Keratinocyte (primary cell): ENCODE results near the gene TXLNB. TPM values are rescaled to one million over a fixed set of nuclear protein-coding genes. Genes with fewer than 3 reads are reported as not detected.

Experiments
- DNase-seq: peaks from one replicate; pipeline ENCODE4 v3.0.0-alpha.2; 2011; ENCODE audit warnings: low read depth, missing footprints, low spot score
- FAIRE-seq: peaks from 2 replicates; lab custom pipeline; 2011; peaks lifted over from hg19 to GRCh38; lab: Jason Lieb, UNC
- H2AFZ ChIP-seq: 2 replicates; pipeline ENCODE4 v1.6.0; 2012; ENCODE audit warnings: low read length, control low read depth, inconsistent platforms; ENCODE audit not compliant: control insufficient read depth
- H3K27ac ChIP-seq: 2 replicates; pipeline ENCODE4 v1.5.1; 2011; ENCODE audit warnings: low read length; ENCODE audit not compliant: control insufficient read depth, insufficient read depth
- H3K27me3 ChIP-seq: 3 replicates; pipeline ENCODE4 v1.6.0; 2011; ENCODE audit warnings: low read length; ENCODE audit not compliant: control insufficient read depth, insufficient read depth; ENCODE audit errors: extremely low read depth
- H3K36me3 ChIP-seq, 2 experiments: 2 replicates in 1 of 2; 3 replicates in 1 of 2; pipeline ENCODE4 v1.5.1; 2011; ENCODE audit warnings: low read length in 2 of 2, mild to moderate bottlenecking in 1 of 2; ENCODE audit not compliant: control insufficient read depth in 2 of 2, insufficient read depth in 2 of 2; ENCODE audit errors: extremely low read depth in 1 of 2
- H3K4me1 ChIP-seq: 3 replicates; pipeline ENCODE4 v1.5.1; 2011; ENCODE audit warnings: low read length; ENCODE audit not compliant: control insufficient read depth, insufficient read depth; ENCODE audit errors: extremely low read depth
- H3K4me2 ChIP-seq: 3 replicates; pipeline ENCODE4 v1.6.0; 2011; ENCODE audit warnings: low read depth, low read length; ENCODE audit not compliant: control insufficient read depth, insufficient read depth; ENCODE audit errors: extremely low read depth
- H3K4me3 ChIP-seq, 3 experiments: fragments of 200-600 bp in 1 of 3; sonication (generic) in 1 of 3; 2 replicates in 2 of 3; 3 replicates in 1 of 3; pipeline ENCODE4 v1.5.1; 2011 to 2016; ENCODE audit warnings: low read length in 3 of 3, mild to moderate bottlenecking in 3 of 3, control low read depth in 2 of 3, inconsistent platforms in 1 of 3, low read depth in 1 of 3, mixed read lengths in 1 of 3, mixed run types in 1 of 3, moderate library complexity in 1 of 3; ENCODE audit not compliant: control insufficient read depth in 2 of 3, insufficient read depth in 2 of 3; ENCODE audit errors: extremely low read depth in 1 of 3
- H3K79me2 ChIP-seq: 2 replicates; pipeline ENCODE4 v1.6.0; 2012; ENCODE audit warnings: low read length; ENCODE audit not compliant: control insufficient read depth, insufficient read depth
- H3K9ac ChIP-seq: 3 replicates; pipeline ENCODE4 v1.6.0; 2011; ENCODE audit warnings: low read length; ENCODE audit not compliant: control insufficient read depth, insufficient read depth; ENCODE audit errors: extremely low read depth
- H3K9me1 ChIP-seq: 3 replicates; pipeline ENCODE4 v1.6.0; 2011; ENCODE audit warnings: low read length; ENCODE audit not compliant: control insufficient read depth, insufficient read depth; ENCODE audit errors: extremely low read depth
- H3K9me3 ChIP-seq: 2 replicates; pipeline ENCODE4 v1.5.1; 2012; ENCODE audit warnings: low read depth, low read length; ENCODE audit not compliant: control insufficient read depth
- H4K20me1 ChIP-seq: 3 replicates; pipeline ENCODE4 v1.6.0; 2011; ENCODE audit warnings: low read length; ENCODE audit not compliant: control insufficient read depth, insufficient read depth; ENCODE audit errors: extremely low read depth
- EZH2 ChIP-seq: IDR thresholded peaks from one replicate; pipeline ENCODE4 v1.6.1; 2012; ENCODE audit warnings: inconsistent platforms, mild to moderate bottlenecking, low read length, moderate library complexity
- dilution Hi-C: fragments of 300-500 bp; cut with MboI; formaldehyde crosslinking; loops from one replicate; pipeline ENCODE4 v1.7.0; 2020; ENCODE audit warnings: low sequenced_read_pairs; ENCODE audit not compliant: extremely low pct_ligation_motif_present
- polyA plus RNA-seq, 5 experiments: library from polyadenylated mRNA; depleted of rRNA in 3 of 5; stranded (reverse) in 3 of 5; stranded (forward) in 1 of 5; unstranded in 1 of 5; fragments of >200 nt; gene quantifications; 1 replicate in 1 of 5; 2 replicates in 3 of 5; 3 replicates in 1 of 5; pipeline versions ENCODE4 v1.2.1 to v1.2.3, GENCODE V29; 2011 to 2012; ENCODE audit warnings: missing spikeins in 2 of 5, low read depth in 1 of 5, low replicate concordance in 1 of 5
- TF ChIP-seq, protein P1 (sequence below), 3 experiments: IDR thresholded peaks in 1 of 3; conservative IDR thresholded peaks in 1 of 3; optimal IDR thresholded peaks in 1 of 3; 2 replicates in 2 of 3; 3 replicates in 1 of 3; pipeline versions ENCODE3 to v1.5.1; 2011; ENCODE audit warnings: low read length in 3 of 3, mild to moderate bottlenecking in 3 of 3, moderate library complexity in 2 of 3, control low read depth in 1 of 3, inconsistent platforms in 1 of 3; ENCODE audit not compliant: insufficient read depth in 2 of 3; ENCODE audit errors: extremely low read depth in 1 of 3

Gene TXLNB
- polyA plus RNA-seq, 1 donor (not counting 4 experiments of a cell fraction or from before 2014, with no cell fraction given) = 0.03 TPM

DNA sequence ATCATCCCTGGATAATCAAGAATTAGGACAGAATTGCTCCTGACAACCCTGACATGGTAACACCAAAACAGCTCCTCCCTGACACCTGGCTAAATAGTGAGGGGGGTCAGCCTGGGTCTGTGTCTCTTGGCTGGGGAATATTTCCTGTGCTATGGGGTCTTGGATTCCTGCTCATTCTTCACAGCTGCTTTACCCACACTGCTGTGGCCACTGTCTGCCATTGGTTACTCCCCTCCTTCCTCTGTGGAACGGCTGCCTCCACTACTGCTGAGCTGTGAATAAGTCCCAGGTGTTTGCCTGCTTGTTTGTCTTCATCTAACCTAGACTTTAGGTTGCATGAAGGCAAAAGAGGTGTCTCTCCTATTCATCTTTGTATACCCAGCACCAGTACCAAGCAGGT, 33.9 kb upstream of the TXLNB start:
- FAIRE-seq (no peak), DNase-seq (no peak)
- Histone ChIP-seq H3K27ac (no peak overlapping the region), H3K9ac (no peak overlapping the region), H3K9me3 (no peaks in the 10 kb centered on the region), H3K4me1 (no peaks in the 10 kb centered on the region), H3K27me3 (no peaks in the 10 kb centered on the region), H2AFZ (no peak overlapping the region), H3K4me3 (no peak overlapping the region), H3K9me1 (no peaks in the 10 kb centered on the region), H3K79me2 (no peaks in the 10 kb centered on the region), H4K20me1 (no peaks in the 10 kb centered on the region), H3K36me3 (no peaks in the 10 kb centered on the region), H3K4me2 (no peak overlapping the region)
- TF ChIP-seq EZH2 = no peak
- TF ChIP-seq, protein P1, sequence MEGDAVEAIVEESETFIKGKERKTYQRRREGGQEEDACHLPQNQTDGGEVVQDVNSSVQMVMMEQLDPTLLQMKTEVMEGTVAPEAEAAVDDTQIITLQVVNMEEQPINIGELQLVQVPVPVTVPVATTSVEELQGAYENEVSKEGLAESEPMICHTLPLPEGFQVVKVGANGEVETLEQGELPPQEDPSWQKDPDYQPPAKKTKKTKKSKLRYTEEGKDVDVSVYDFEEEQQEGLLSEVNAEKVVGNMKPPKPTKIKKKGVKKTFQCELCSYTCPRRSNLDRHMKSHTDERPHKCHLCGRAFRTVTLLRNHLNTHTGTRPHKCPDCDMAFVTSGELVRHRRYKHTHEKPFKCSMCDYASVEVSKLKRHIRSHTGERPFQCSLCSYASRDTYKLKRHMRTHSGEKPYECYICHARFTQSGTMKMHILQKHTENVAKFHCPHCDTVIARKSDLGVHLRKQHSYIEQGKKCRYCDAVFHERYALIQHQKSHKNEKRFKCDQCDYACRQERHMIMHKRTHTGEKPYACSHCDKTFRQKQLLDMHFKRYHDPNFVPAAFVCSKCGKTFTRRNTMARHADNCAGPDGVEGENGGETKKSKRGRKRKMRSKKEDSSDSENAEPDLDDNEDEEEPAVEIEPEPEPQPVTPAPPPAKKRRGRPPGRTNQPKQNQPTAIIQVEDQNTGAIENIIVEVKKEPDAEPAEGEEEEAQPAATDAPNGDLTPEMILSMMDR (optimal IDR thresholded peaks at IDR 0.05 in 1 of 3, IDR thresholded peaks at IDR 0.05 in 1 of 3, conservative IDR thresholded peaks at IDR 0.05 in 1 of 3; ENCODE audit: extremely low read depth in 1 of 3, insufficient read depth in 2 of 3, low read length in 3 of 3) = no peak
- dilution Hi-C loops = no loop called here

DNA sequence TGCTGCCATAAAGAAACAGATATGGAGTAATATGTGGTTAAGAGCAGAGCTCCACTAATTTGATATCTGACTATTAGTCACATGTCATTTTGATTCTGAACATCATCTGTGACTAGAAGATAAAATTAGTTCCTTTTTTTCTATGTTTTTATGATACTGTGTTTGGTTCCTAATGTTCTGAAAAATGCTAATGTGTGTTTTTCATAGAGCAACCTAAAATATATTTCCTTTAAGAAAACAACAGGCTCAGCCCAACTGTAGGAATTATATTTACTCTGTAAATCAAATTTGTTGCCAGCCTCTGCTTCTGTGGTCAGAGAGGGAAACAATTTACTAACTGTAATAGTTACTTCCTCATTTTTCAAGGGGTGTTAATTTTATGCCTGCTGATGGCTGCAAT, 33.3 kb upstream of the TXLNB start:
- Histone ChIP-seq H3K4me2 (no peak overlapping the region), H3K9ac (no peak overlapping the region), H3K9me1 (no peaks in the 10 kb centered on the region), H3K9me3 (no peaks in the 10 kb centered on the region), H3K79me2 (no peaks in the 10 kb centered on the region), H2AFZ (no peak overlapping the region), H3K4me3 (no peak overlapping the region), H3K4me1 (no peaks in the 10 kb centered on the region), H3K27me3 (no peaks in the 10 kb centered on the region), H4K20me1 (no peaks in the 10 kb centered on the region), H3K27ac (no peak overlapping the region), H3K36me3 (no peaks in the 10 kb centered on the region)
- FAIRE-seq (no peak), DNase-seq (no peak)
- dilution Hi-C loops = no loop called here
- no peak for TF ChIP-seq EZH2
- TF ChIP-seq, protein P1 (optimal IDR thresholded peaks at IDR 0.05 in 1 of 3, IDR thresholded peaks at IDR 0.05 in 1 of 3, conservative IDR thresholded peaks at IDR 0.05 in 1 of 3; ENCODE audit: extremely low read depth in 1 of 3, insufficient read depth in 2 of 3, low read length in 3 of 3) = no peak
